HG03469 (cell line): ENCODE data around the gene APLF.
"Not testable (repeated sequence)": the region's sequence is repeated elsewhere in the genome, so short reads cannot be mapped to it uniquely, and the experiment has no call there.

Source experiments
- ATAC-seq: cut with Tn5 transposase; IDR thresholded peaks from one replicate; pipeline ENCODE4 v1.9.1; 2021; ENCODE audit warnings: mild to moderate bottlenecking, moderate library complexity, moderate number of reproducible peaks; ENCODE audit not compliant: unreplicated experiment

APLF gene

GRCh38 chr2:68568116-68568515, 100.7 kb downstream of the APLF start:
- no peak for ATAC-seq

DNA sequence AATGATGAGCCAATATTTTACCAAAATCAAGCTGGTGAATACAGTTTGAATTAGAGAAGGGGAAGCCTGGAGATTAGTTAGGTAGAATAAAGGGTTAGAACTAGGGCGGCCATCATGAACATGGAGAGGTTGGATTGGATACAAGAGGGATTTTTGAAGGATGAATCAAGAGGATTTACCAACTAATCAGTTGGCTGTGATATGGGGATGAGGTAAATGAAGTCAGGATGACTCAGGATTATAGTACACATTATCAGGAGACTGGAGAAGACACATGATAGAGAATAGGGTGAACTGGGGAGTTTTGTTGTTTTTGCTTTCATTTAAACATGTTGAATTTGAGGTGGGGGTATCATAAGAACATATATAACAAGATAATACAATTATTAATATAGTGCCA, 102.2 kb downstream of the APLF start:
- ATAC-seq = no peak

DNA sequence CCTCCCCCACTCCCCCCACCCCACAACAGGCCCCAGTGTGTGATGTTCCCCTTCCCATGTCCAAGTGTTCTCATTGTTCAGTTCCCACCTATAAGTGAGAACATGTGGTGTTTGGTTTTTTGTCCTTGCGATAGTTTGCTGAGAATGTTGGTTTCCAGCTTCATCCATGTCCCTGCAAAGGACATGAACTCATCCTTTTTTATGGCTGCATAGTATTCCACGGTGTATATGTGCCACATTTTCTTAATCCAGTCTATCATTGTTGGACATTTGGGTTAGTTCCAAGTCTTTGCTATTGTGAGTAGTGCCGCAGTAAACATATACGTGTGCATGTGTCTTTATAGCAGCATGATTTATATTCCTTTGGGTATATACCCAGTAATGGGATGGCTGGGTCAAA, 103.0 kb downstream of the APLF start:
- ATAC-seq = not testable (repeated sequence)

DNA sequence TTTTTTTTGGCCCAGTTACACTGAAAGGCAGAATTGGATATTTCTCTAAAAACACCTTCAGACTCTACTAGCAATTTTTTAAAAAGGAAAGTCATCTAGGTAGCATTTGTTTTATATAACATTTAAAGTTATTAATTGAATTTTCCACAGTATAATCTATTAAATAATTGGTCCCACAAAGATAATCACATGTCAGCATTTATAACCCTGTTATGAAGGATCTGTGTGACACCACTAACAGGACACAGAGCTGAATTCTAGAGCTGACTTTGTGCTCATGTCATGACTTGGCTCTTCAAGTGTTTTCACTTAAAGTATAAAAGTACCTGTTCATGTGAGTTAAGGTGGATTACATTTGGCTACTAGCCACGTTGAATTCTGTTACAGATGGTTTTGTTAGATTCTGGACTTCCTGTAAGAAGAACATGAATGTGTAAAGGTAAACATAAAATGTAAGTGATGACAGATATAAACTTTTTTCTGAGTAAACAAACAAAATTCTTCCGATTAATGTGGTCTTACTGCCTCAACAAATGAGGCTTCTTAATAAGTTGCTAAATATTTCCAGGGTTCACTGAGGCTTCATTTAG, 106.9 kb downstream of the APLF start:
- no peak for ATAC-seq

GRCh38 chr2:68577183-68577582, 109.8 kb downstream of the APLF start:
- ATAC-seq = no peak

- no peak for ATAC-seq
Measured at GRCh38 chr2:68579689-68580088, 112.3 kb downstream of the APLF start.

DNA sequence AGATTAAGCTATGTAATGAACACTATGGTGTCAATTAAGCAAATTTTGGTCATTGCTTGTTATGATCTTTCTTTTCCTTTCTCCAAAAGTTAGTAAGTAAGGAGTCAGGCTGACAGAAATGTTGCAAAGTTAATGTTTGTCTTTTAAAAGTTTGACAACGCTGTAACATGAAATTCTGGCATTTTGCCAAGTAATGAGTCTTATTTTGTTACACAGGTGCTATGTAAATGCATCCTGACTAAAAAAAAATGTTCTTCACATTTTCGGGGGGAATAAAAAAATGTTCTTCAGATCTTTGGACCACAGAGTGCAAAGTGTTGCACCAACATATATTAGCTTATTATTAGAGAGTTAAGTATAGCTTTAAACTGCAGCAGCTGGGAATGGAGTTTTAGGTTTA, 121.2 kb downstream of the APLF start:
- ATAC-seq = no peak

- ATAC-seq = no peak
Measured at GRCh38 chr2:68589963-68590362, 122.6 kb downstream of the APLF start.

GRCh38 chr2:68590702-68591101, 123.3 kb downstream of the APLF start:
- ATAC-seq = no peak

DNA sequence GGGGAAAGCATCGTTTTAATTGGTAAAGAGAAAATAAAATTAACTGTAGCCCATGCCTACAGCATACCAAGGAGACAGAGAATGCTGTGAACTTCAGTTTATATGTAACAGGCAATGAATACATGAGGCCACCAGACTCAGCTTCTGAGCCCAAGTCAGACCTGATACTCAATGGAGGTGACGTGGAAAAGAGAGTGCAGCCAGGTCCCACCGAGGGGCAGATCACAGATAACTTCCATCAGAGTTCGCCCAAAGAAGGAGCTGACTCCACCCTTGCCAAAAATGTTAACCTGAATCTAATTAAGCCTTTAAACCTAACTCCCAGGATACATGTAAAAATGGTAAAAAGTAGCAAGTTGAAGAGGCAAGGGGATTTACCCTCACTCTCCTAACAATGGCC, 123.8 kb downstream of the APLF start:
- no peak for ATAC-seq

- no peak for ATAC-seq
Measured at GRCh38 chr2:68594041-68594440, 126.7 kb downstream of the APLF start.

GRCh38 chr2:68594674-68595492, 127.5 kb downstream of the APLF start:
- no peak for ATAC-seq

DNA sequence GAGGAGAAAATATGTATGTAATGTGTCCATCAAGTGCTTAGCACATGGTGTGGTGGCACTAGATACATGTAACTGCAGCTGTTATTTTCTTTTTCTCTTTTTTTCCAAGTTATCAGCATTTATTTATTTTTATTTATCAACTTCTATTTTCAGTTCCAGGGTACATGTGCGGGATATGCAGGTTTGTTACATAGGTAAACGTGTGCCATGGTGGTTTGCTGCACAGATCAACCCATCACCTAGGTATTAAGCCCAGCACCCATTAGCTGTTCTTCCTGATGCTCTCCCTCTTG, 128.1 kb downstream of the APLF start:
- ATAC-seq = not testable (repeated sequence)

- not testable (repeated sequence) for ATAC-seq
Measured at GRCh38 chr2:68600495-68600894, 133.1 kb downstream of the APLF start.

DNA sequence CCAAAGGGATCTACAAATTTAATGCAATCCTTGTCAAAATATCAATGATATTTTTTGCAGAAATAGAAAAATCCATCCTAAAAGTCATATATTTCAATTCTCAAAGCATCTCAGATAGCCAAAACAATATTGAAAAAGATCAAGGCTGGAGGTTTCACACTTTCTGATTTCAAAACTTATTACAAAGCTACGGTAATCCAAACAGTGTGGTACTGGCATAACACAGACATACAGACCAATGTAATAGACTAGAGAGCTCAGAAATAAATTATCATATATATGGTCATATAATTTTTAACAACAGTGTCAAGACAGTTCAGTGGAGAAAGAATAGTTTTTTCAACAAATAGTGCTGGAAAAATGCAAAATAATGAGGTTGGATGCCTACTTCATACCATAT, 135.7 kb downstream of the APLF start:
- ATAC-seq = no peak

DNA sequence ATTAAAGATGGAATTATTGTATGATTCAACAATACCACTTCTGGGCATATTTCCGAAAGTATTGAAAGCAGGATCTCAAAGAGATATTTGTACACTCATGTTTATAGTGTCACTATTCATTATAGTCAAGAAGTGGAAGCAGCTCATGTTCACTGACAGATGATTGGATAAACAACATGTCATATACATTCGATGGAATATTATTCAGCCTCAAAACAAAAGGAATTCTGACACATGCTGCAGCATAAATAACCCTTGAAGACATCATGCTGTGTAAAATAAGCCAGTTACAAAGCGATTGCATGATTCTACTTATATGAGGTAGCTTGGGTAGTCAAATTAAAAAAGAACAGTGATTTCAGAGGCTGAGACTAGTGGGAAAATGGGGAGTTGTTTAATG, 136.7 kb downstream of the APLF start:
- no peak for ATAC-seq

GRCh38 chr2:68605939-68606338, 138.6 kb downstream of the APLF start:
- no peak for ATAC-seq

DNA sequence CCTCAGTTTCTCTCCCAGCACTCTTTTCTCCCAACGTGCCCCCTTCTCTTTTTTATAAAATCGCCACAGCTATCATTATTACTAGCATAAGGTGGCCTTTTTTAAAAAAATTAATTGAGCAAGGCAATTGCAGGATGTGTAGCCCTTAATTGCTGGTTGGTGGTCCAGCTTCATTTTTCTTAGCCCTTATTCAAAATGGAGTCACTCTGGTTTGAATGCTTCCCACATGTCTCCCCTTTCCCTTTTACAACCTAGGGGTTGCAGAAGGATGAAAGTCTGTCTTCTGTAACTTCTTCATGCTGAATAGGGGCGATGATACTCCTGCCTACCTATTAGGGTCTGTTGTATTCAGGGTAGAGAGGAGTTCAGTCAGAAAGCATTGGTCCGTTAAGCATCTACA, 139.4 kb downstream of the APLF start:
- no peak for ATAC-seq

DNA sequence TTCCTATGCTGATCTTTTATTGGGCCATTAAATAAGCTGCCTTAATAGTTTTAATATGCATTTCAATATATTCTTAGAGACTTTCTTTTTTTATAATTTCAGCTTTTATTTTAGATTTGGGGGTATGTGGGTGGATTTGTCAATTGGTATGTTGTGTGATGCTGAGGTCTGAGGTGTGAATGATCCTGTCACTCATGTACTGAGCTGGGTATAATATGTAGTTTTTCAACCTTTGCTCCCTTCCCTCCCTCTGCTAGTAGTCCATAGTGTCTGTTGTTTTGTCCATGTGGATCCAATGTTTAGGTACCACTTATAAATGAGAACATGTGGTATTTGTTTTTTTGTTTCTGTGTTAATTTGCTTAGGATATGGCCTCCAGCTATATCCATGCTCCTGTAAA, 140.5 kb downstream of the APLF start:
- ATAC-seq = no peak

- ATAC-seq = no peak
Measured at GRCh38 chr2:68612765-68613519, 145.6 kb downstream of the APLF start.

DNA sequence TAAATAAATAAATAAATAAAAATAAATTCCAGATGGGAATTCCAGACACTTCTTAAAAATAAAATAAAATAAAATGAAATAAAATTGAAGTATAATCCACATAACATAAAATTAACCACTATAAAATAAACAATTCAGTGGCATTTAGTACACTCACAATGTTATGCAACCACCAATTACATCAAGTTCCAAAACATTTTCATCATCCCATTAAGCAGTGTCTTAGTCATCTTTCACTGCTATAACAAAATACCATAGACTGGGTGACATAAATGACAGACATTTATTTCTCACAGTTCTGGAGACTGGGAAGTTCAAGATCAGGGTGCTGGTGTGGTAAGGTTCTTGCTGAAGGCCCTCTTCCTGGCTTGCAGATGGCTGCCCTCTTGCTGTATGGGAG, 153.4 kb downstream of the APLF start:
- no peak for ATAC-seq

- no peak for ATAC-seq
Measured at GRCh38 chr2:68623820-68624219, 156.4 kb downstream of the APLF start.
